HCT116 (cell line): ENCODE results near the gene CENPV. TPM values are rescaled to one million over a fixed set of nuclear protein-coding genes. Genes with fewer than 3 reads are reported as not detected.

ENCODE experiments used
- ATAC-seq: fragments of 200-7000 bp; cut with Tn5 transposase; 2 replicates; pipeline ENCODE4 v1.9.1; 2020; ENCODE audit warnings: mild to moderate bottlenecking, moderate library complexity
- BruUV-seq: library from RNA; stranded (reverse); fragments of 400-500 nt; replicated peaks from 2 replicates; lab custom pipeline; 2021; lab: Mats Ljungman, UMichigan
- CTCF ChIA-PET: fragments of 300-600 bp; sonication (Branson Sonifier 250); formaldehyde crosslinking; loops from one replicate; lab custom pipeline; 2021; ENCODE audit warnings: antibody characterized with exemption; lab: Charles Lee
- POLR2A ChIA-PET: fragments of 300-600, 350-600 bp; sonication (Branson Sonifier 250); formaldehyde crosslinking; loops from one replicate; lab custom pipeline; 2021; ENCODE audit warnings: antibody characterized with exemption; lab: Charles Lee
- RAD21 ChIA-PET, 2 experiments: fragments of 300-600 bp; sonication (Branson Sonifier 250); formaldehyde crosslinking; loops; one replicate each; lab custom pipeline; 2023; ENCODE audit warnings: low total read pairs in 2 of 2; ENCODE audit not compliant: uncharacterized antibody in 2 of 2, unreplicated experiment in 2 of 2, low non-redundant PET in 1 of 2; lab: Charles Lee
- DNase-seq: peaks from one replicate; pipeline ENCODE4 v3.0.0-alpha.2; 2010; ENCODE audit warnings: low read depth, low spot score
- H2AFZ ChIP-seq: fragments of 200-600 bp; shearing (Covaris generic), sonication (generic); 2 replicates; pipeline ENCODE4 v1.6.1; 2017; ENCODE audit warnings: low read depth, mixed run types, mixed read lengths, antibody characterized with exemption, low read length; ENCODE audit not compliant: poor library complexity, severe bottlenecking
- H3K27ac ChIP-seq: 2 replicates; pipeline ENCODE4 v1.5.1; 2012; ENCODE audit warnings: low read depth, low read length
- H3K27me3 ChIP-seq: fragments of 200-600 bp; sonication (generic); 2 replicates; pipeline ENCODE4 v1.6.1; 2016; ENCODE audit warnings: mixed run types, low read length, mixed read lengths; ENCODE audit not compliant: insufficient read depth
- H3K36me3 ChIP-seq, 2 experiments: fragments of 200-500 bp in 1 of 2; fragments of 200-600 bp in 1 of 2; sonication (Bioruptor generic) in 1 of 2; sonication (generic) in 1 of 2; 2 replicates each; pipeline versions ENCODE4 v1.5.1 to v1.6.1; 2014 to 2016; ENCODE audit warnings: low read length in 2 of 2, inconsistent platforms in 1 of 2, mixed read lengths in 1 of 2, mixed run types in 1 of 2; ENCODE audit not compliant: insufficient read depth in 2 of 2, control insufficient read depth in 1 of 2
- H3K4me1 ChIP-seq, 2 experiments: fragments of 200-600 bp in 1 of 2; sonication (generic) in 1 of 2; 2 replicates each; pipeline versions ENCODE4 v1.5.1 to v1.6.1; 2012 to 2017; ENCODE audit warnings: low read length in 2 of 2, inconsistent platforms in 1 of 2, mild to moderate bottlenecking in 1 of 2, mixed read lengths in 1 of 2, mixed run types in 1 of 2, moderate library complexity in 1 of 2; ENCODE audit not compliant: insufficient read depth in 2 of 2, control insufficient read depth in 1 of 2
- H3K4me2 ChIP-seq: fragments of 200-600 bp; sonication (generic); 2 replicates; pipeline ENCODE4 v1.6.1; 2017; ENCODE audit warnings: mixed run types, low read length, mixed read lengths
- H3K4me3 ChIP-seq, 2 experiments: fragments of 200-600 bp in 1 of 2; sonication (generic) in 1 of 2; replicated peaks in 1 of 2; 2 replicates each; pipeline ENCODE4 v1.5.1; 2011 to 2016; ENCODE audit warnings: low read length in 2 of 2, control low read depth in 1 of 2, low read depth in 1 of 2, mild to moderate bottlenecking in 1 of 2, mixed read lengths in 1 of 2, mixed run types in 1 of 2
- H3K79me2 ChIP-seq: fragments of 200-600 bp; sonication (generic); 2 replicates; pipeline ENCODE4 v1.6.1; 2017; ENCODE audit warnings: mild to moderate bottlenecking, mixed run types, low read length, moderate library complexity, mixed read lengths; ENCODE audit not compliant: insufficient read depth
- H3K9ac ChIP-seq: fragments of 200-600 bp; sonication (generic); 2 replicates; pipeline ENCODE4 v1.6.1; 2016; ENCODE audit warnings: low read length, mixed read lengths
- H3K9me2 ChIP-seq: fragments of 200-600 bp; sonication (generic), shearing (Covaris generic); 2 replicates; pipeline ENCODE4 v1.6.1; 2017; ENCODE audit warnings: mixed run types, mild to moderate bottlenecking, moderate library complexity; ENCODE audit not compliant: insufficient read depth
- H3K9me3 ChIP-seq, 2 experiments: fragments of 200-500 bp in 1 of 2; fragments of 200-600 bp in 1 of 2; sonication (Bioruptor generic) in 1 of 2; sonication (generic) in 1 of 2; 2 replicates each; pipeline ENCODE4 v1.6.1; 2014 to 2017; ENCODE audit warnings: low read length in 2 of 2, mixed read lengths in 2 of 2, inconsistent platforms in 1 of 2, low read depth in 1 of 2, mild to moderate bottlenecking in 1 of 2, mixed run types in 1 of 2, moderate library complexity in 1 of 2; ENCODE audit not compliant: control insufficient read depth in 1 of 2, insufficient read depth in 1 of 2
- H4K20me1 ChIP-seq: fragments of 200-600 bp; sonication (generic), shearing (Covaris generic); 2 replicates; pipeline ENCODE4 v1.6.1; 2017; ENCODE audit warnings: mixed run types, mild to moderate bottlenecking, moderate library complexity; ENCODE audit not compliant: insufficient read depth
- EZH2 ChIP-seq: fragments of 200-600 bp; sonication (generic); IDR thresholded peaks from 2 replicates; pipeline ENCODE4 v1.6.1; 2017; ENCODE audit warnings: antibody characterized with exemption, mixed run types
- JUND ChIP-seq: IDR thresholded peaks from 2 replicates; pipeline ENCODE4 v1.6.1; 2012
- RAD21 ChIP-seq: IDR thresholded peaks from 2 replicates; pipeline ENCODE4 v1.6.1; 2012; ENCODE audit warnings: low read depth, mild to moderate bottlenecking
- intact Hi-C: fragments of 100-400 bp; cut with micrococcal nuclease; formaldehyde crosslinking; loops from 2 replicates; pipeline ENCODE4 v1.10.0; 2022
- total RNA-seq: library from RNA; stranded (reverse); gene quantifications from one replicate; pipeline ENCODE4 v1.2.1, GENCODE V29; 2021; ENCODE audit not compliant: unreplicated experiment
- TF ChIP-seq, protein P1 (sequence below): IDR thresholded peaks from 2 replicates; pipeline ENCODE4 v1.6.1; 2012; ENCODE audit warnings: low read depth
- TF ChIP-seq, protein P2 (sequence below): IDR thresholded peaks from 2 replicates; pipeline ENCODE4 v1.6.1; 2012

The CENPV gene
- total RNA-seq, 1 experiment from 2014 or later: 84.7 TPM

GRCh38 chr17:16339402-16339801 lies 13.9 kb downstream of the CENPV start:
- BruUV-seq: no TSS peak
- Histone ChIP-seq H3K4me3 (no peak overlapping the region), H3K9ac (no peak overlapping the region), H3K79me2 (no peaks in the 10 kb centered on the region), H3K36me3 (no peaks in the 10 kb centered on the region), H3K9me3 (no peaks in the 10 kb centered on the region), H2AFZ (no peak overlapping the region), H3K9me2 (no peaks in the 10 kb centered on the region), H3K27ac (no peak overlapping the region), H3K4me1 (peaks cover 2 to 4% of the 10 kb centered on the region in 2 experiments), H3K4me2 (no peak overlapping the region), H4K20me1 (no peaks in the 10 kb centered on the region), H3K27me3 (no peaks in the 10 kb centered on the region)
- intact Hi-C loops: no loop called here
- ChIA-PET CTCF (interaction anchor here (1.1 kb wide), 1 partner anchor 24 kb away, joined by 3 read pairs; no protein-coding TSS in a partner anchor), POLR2A (no interaction called here), RAD21 (no interaction called here)
- no peak for DNase-seq
- no peak for ATAC-seq
- TF ChIP-seq, protein P1, sequence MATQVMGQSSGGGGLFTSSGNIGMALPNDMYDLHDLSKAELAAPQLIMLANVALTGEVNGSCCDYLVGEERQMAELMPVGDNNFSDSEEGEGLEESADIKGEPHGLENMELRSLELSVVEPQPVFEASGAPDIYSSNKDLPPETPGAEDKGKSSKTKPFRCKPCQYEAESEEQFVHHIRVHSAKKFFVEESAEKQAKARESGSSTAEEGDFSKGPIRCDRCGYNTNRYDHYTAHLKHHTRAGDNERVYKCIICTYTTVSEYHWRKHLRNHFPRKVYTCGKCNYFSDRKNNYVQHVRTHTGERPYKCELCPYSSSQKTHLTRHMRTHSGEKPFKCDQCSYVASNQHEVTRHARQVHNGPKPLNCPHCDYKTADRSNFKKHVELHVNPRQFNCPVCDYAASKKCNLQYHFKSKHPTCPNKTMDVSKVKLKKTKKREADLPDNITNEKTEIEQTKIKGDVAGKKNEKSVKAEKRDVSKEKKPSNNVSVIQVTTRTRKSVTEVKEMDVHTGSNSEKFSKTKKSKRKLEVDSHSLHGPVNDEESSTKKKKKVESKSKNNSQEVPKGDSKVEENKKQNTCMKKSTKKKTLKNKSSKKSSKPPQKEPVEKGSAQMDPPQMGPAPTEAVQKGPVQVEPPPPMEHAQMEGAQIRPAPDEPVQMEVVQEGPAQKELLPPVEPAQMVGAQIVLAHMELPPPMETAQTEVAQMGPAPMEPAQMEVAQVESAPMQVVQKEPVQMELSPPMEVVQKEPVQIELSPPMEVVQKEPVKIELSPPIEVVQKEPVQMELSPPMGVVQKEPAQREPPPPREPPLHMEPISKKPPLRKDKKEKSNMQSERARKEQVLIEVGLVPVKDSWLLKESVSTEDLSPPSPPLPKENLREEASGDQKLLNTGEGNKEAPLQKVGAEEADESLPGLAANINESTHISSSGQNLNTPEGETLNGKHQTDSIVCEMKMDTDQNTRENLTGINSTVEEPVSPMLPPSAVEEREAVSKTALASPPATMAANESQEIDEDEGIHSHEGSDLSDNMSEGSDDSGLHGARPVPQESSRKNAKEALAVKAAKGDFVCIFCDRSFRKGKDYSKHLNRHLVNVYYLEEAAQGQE: no peak

DNA sequence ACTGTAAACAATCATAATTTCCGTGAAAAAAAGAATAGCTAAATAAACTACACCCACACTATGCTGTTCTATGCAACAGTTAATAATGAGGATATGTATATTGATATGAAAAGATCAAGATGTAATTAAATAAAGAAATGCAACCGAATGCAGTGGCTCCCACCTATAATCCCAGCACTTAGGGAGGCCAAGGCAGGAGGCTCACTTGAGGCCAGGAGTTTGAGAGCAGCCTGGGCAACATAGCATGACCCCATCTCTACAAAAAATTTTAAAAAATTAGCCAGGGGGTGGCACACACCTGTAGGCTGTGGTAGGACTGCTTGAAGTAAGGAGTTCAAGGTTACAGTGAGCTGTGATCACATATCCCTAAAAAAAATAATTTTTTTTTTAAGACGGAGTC lies 14.9 kb downstream of the CENPV start:
- no peaks in the 10 kb centered on the region for H3K9me3 ChIP-seq
- BruUV-seq: no TSS peak

More for the DNA sequence above, 14.9 kb downstream of the CENPV start:
- H3K4me3 ChIP-seq: no peak overlapping the region
- H3K36me3 ChIP-seq: no peaks in the 10 kb centered on the region
- no peaks in the 10 kb centered on the region for H4K20me1 ChIP-seq
- H3K9ac ChIP-seq: no peak overlapping the region
- no peak for ATAC-seq
- no peaks in the 10 kb centered on the region for H3K79me2 ChIP-seq
- no peak for TF ChIP-seq JUND
- no peak for TF ChIP-seq EZH2
- no peak for TF ChIP-seq RAD21
- TF ChIP-seq, protein P2, sequence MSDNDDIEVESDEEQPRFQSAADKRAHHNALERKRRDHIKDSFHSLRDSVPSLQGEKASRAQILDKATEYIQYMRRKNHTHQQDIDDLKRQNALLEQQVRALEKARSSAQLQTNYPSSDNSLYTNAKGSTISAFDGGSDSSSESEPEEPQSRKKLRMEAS: no peak
- no peak overlapping the region for H2AFZ ChIP-seq
- intact Hi-C loops: no loop called here
- CTCF ChIA-PET: no interaction called here
- no peak for DNase-seq
- RAD21 ChIA-PET: interaction anchor here in 1 of 2 experiments (1.1 kb wide), 1 partner anchor 56 kb away, joined by 3 read pairs; no protein-coding TSS in a partner anchor
- no peak overlapping the region for H3K27ac ChIP-seq
- POLR2A ChIA-PET: no interaction called here
- H3K4me1 ChIP-seq: peaks cover 11% of the 10 kb centered on the region in 2 experiments
- H3K9me2 ChIP-seq: no peaks in the 10 kb centered on the region
- no peak overlapping the region for H3K4me2 ChIP-seq
- H3K27me3 ChIP-seq: no peaks in the 10 kb centered on the region
